GM19395 (cell line): ENCODE measurements around the gene NUAK1.

Source experiments
- ATAC-seq: cut with Tn5 transposase; IDR thresholded peaks from one replicate; pipeline ENCODE4 v1.9.1; 2021; ENCODE audit warnings: mild to moderate bottlenecking, moderate library complexity; ENCODE audit not compliant: unreplicated experiment

Gene NUAK1

GRCh38 chr12:106085213-106085612 is 53.5 kb downstream of the NUAK1 start:
- ATAC-seq, result no peak

- ATAC-seq, result no peak
Observed at GRCh38 chr12:106084759-106085158, 54.0 kb downstream of the NUAK1 start.

- no peak for ATAC-seq
Observed at GRCh38 chr12:106084014-106084671, 54.6 kb downstream of the NUAK1 start.

- no peak for ATAC-seq
Observed at GRCh38 chr12:106082216-106083175, 56.3 kb downstream of the NUAK1 start.

GRCh38 chr12:106081606-106082005 is 57.1 kb downstream of the NUAK1 start:
- no peak for ATAC-seq

- ATAC-seq, result no peak
Observed at GRCh38 chr12:106080791-106081170, 58.0 kb downstream of the NUAK1 start.

- ATAC-seq, result no peak
Observed at GRCh38 chr12:106080041-106080790, 58.5 kb downstream of the NUAK1 start.

GRCh38 chr12:106079148-106079738 is 59.5 kb downstream of the NUAK1 start:
- ATAC-seq, result no peak

GRCh38 chr12:106078358-106079010 is 60.3 kb downstream of the NUAK1 start:
- no peak for ATAC-seq

GRCh38 chr12:106074706-106075392 is 63.9 kb downstream of the NUAK1 start:
- ATAC-seq, result no peak

- no peak for ATAC-seq
Observed at GRCh38 chr12:106074361-106074705, 64.4 kb downstream of the NUAK1 start.

- no peak for ATAC-seq
Observed at GRCh38 chr12:106073179-106073578, 65.6 kb downstream of the NUAK1 start.

GRCh38 chr12:106072751-106073150 is 66.0 kb downstream of the NUAK1 start:
- ATAC-seq, result no peak

GRCh38 chr12:106071686-106072085 is 67.1 kb downstream of the NUAK1 start:
- ATAC-seq, result no peak

- no peak for ATAC-seq
Observed at GRCh38 chr12:106070611-106071010, 68.1 kb downstream of the NUAK1 start.

- ATAC-seq, result no peak
Observed at GRCh38 chr12:106070147-106070546, 68.6 kb downstream of the NUAK1 start.

GRCh38 chr12:106068296-106068695 is 70.5 kb downstream of the NUAK1 start:
- no peak for ATAC-seq

GRCh38 chr12:106067606-106068205 is 71.0 kb downstream of the NUAK1 start:
- ATAC-seq, result no peak

GRCh38 chr12:106066726-106067325 is 71.9 kb downstream of the NUAK1 start:
- ATAC-seq, result no peak
